ENCODE results near the gene PLPPR1.

The PLPPR1 gene

DNA sequence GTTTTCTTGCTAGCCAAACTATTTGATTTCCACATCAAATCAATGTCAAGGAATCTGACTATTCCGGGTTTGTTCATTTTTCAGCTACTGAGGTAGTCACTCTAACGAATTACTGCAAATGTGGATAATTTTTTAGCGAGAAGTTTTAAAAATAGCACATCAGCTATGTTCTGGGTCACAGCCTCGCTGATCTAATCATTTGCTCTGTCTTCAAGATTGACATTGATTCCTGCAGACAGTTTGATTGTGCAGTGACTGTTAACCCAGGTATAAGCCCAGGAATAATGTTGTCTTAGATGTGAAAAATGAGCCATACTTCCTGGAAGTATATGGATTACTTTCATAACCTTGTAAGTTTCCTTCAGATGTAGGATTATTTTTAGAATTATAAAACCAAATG, 181.1 kb downstream of the PLPPR1 start:
- no peak for DNase-seq (ENCODE audit: low read depth in 2 of 2)

GRCh38 chr9:101212661-101213060, 184.1 kb downstream of the PLPPR1 start:
- no peak for DNase-seq (ENCODE audit: low read depth in 2 of 2)

GRCh38 chr9:101219030-101219429, 190.5 kb downstream of the PLPPR1 start:
- DNase-seq (ENCODE audit: low read depth in 2 of 2): no peak

DNA sequence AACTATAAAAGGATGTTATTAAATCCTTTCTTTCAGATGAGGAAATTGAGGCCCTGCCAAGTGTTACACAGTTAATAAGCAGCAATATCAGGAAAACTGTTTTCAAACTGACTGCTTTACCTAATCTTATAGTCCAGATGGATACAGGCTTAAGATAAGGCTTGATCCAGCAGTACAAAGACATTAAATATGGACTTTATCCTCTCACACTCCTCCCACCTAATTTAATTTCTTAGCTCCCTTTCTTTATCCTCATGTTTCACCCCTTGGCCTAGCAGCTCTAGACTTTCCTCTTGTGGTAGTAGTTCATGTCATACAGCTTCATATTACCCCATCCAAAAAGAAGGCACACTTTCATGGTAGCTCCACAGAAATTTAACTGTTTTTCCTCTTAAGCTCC, 191.8 kb downstream of the PLPPR1 start:
- DNase-seq (ENCODE audit: low read depth in 2 of 2): no peak

DNA sequence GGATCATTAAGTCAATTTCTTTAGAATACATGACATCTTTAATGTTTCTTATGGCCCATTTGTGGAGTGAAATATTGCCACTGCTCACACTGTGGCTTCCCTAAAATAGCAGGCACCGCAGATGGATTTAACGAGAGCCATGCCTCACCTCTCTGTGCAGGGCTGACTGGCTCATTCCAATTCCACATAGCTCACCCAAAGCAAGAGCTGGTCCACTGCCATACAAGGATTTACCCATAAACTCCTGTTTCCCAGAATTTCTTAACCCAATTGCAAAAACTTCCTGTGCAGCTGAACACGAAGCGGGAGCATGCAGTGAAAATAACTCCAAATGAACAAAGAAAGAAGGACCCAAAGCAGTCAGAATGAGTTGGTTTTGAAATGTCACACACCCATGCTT, 196.7 kb downstream of the PLPPR1 start:
- DNase-seq (ENCODE audit: low read depth in 2 of 2): no peak

GRCh38 chr9:101226161-101226560, 197.6 kb downstream of the PLPPR1 start:
- DNase-seq (ENCODE audit: low read depth in 2 of 2): no peak

DNA sequence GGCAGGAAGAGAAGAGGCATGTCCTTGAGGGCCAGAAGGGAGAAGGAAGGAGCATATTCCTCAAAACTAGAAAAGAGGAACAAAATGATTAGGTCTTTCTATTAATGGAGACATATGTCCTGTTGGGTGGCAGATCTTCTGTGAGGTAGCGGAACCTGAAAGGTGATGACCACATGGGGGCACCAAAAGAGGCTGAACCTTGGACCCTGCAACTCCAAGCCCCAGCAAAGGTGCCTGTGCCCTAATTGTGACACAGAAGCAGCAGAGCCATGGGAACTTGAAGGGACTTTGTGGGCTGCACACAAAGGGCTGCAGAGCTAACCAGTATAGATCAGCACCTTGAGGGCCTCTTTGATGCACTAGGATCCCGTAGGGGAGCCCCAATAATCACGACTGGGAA, 198.3 kb downstream of the PLPPR1 start:
- no peak for DNase-seq (ENCODE audit: low read depth in 2 of 2)

DNA sequence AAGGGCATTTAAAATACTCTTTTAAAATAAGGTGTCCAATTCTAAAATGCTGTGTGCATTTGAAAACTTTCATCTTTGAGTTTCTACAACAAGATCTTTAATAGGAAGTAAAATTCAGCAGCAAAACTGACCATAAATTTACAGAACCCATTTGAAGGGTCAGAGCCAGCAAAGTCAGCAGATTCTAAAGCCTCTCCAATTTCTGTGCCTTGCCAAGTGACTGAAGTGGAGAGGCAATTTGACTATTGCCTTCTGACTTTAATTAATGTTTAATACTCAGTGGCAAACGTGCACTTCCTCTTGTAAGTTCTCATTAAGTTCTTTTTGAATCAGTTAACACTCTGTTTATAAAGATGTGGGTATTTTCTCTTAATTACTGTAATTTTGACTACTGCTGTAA, 201.1 kb downstream of the PLPPR1 start:
- DNase-seq (ENCODE audit: low read depth in 2 of 2): no peak

GRCh38 chr9:101232405-101232977, 204.0 kb downstream of the PLPPR1 start:
- DNase-seq (ENCODE audit: low read depth in 2 of 2): no peak

- DNase-seq (ENCODE audit: low read depth in 2 of 2): no peak
Observed at GRCh38 chr9:101235105-101235866, 206.8 kb downstream of the PLPPR1 start.

DNA sequence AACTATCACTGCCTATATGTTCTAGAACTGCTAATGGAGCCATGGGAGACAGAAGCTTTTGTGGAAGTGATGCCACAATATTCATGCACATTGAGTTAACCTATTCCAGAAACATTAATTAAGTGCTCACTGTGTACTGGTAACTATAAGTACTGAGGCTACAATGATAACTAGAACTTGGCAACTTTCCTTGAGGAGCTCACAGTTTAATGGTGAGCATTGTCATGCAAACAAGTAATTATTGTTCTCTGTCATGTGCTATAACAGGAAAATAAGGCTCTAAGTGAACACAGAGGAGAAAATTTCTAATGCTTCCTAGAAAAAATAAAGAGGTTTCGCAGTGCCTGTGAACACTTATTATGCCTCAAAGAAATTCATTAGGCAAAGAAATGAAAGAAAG, 214.1 kb downstream of the PLPPR1 start:
- no peak for DNase-seq (ENCODE audit: low read depth in 2 of 2)

DNA sequence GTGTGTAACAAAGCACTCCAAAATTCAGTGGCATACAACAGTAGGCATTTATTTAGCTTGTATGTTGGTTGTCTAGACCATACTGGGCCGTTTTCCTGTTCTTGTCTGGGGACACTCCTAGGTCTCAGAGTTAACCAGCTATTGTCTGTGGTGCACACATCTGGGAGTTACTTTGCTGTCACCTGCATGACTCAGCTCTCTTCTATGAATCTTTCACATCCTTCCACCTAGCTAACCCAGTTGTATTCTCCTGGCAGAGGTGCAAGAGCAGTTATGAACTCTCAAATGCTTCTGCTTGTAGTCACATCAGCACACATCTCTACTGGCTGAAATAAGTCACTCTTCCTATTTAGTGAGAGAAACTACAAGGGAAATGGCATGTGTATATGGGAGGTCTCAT, 218.2 kb downstream of the PLPPR1 start:
- no peak for DNase-seq (ENCODE audit: low read depth in 2 of 2)

DNA sequence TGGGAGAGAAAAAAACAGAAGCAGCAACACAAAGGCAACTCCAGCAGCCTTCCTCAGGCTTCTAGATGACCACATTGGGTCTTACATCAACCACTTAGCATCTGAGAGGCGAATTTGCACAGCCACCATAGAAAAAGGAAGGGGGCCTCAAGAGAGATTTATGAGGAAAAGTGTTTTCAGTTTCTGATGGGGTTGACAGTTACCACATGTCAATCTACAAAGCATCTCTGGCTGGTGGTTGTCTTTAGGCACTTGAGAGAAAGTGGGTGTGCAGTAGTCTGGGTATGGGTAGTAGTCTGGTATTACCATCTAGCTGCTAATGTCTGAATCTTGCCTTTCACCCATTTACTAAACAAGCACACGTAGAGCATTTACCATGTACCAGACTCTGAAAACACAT, 218.8 kb downstream of the PLPPR1 start:
- no peak for DNase-seq (ENCODE audit: low read depth in 2 of 2)

- DNase-seq (ENCODE audit: low read depth in 2 of 2): no peak
Observed at GRCh38 chr9:101254733-101255433, 226.4 kb downstream of the PLPPR1 start.

GRCh38 chr9:101264727-101265126, 236.2 kb downstream of the PLPPR1 start:
- no peak for DNase-seq (ENCODE audit: low read depth in 2 of 2)

GRCh38 chr9:101265261-101265660, 236.7 kb downstream of the PLPPR1 start:
- DNase-seq (ENCODE audit: low read depth in 2 of 2): no peak

DNA sequence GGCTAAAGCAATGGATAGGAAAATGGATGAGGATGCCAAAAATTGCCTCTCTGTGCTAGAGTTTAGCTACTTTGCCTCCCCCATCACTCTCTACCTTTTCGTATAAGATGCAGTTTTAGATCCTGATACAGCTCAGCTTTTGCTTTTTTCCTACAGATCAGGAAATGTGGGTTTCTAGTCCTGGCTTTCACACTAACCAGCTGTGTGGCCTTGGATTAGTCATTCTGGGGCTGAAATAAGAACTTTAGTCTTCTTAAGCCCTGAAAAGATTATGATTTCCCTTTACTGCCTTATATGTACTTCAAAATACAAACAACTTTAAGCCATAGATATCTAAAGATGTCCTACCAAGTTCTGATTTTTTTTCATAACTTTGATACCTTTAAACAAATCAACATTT, 239.9 kb downstream of the PLPPR1 start:
- no peak for DNase-seq (ENCODE audit: low read depth in 2 of 2)

GRCh38 chr9:101269591-101270283, 241.2 kb downstream of the PLPPR1 start:
- DNase-seq (ENCODE audit: low read depth in 2 of 2): no peak

DNA sequence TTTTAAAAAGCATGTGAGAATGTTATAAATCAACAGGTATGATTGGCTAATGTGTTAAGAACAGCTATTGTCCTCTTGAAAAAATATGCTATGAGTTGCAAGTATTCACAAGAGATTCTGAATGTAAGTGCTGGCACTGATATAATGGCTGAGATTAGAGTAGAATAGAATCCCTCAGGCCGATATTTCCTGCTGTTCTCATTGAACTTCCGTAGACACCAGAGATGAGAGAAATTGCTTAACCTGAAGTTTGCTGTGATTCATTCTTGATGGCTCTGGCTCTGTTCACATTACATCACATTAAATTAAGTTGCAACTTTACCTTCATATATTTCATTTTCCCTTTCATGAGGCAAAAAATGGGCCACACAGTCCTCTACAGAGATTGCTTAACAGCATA, 241.8 kb downstream of the PLPPR1 start:
- no peak for DNase-seq (ENCODE audit: low read depth in 2 of 2)

- DNase-seq (ENCODE audit: low read depth in 2 of 2): no peak
Observed at GRCh38 chr9:101271102-101271501, 242.6 kb downstream of the PLPPR1 start.

- DNase-seq (ENCODE audit: low read depth in 2 of 2): no peak
Observed at GRCh38 chr9:101274971-101275768, 246.6 kb downstream of the PLPPR1 start.

DNA sequence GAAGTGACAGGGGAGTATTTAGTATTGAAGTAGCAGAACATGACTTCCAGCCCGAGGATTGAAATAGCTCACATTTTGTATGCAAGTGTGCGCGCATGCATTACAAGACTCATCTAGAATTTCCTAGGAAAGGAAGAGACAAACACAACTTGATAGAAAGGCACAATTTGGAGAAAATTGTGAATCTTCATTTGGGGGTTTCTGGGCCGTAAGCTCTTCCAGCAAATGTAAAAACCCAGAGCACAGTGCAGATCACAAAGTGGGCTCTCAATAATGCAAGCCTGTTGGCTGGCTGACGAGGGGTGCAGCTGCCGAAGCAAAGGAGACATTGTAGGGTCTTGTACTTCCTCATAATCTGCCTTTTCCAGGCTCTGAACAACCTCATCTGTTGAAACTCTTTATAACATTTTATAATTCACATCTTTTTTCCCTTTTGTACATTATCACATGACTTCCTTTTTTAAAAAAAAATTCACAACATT, 247.3 kb downstream of the PLPPR1 start:
- no peak for DNase-seq (ENCODE audit: low read depth in 2 of 2)
